K562 (cell line): Measurements from ENCODE around the gene STC2. TPM values are rescaled to one million over a fixed set of nuclear protein-coding genes. Genes with fewer than 3 reads are reported as not detected.

ENCODE experiments used
- BACH1 ChIP-seq: fragments of 200-800 bp; sonication (Bioruptor generic); IDR thresholded peaks from 2 replicates; pipeline ENCODE4 v1.6.1; 2016; ENCODE audit warnings: missing genetic modification characterization, missing compliant biosample characterization
- CBX2 ChIP-seq: fragments of 200-600 bp; sonication (generic); IDR thresholded peaks from one replicate; pipeline ENCODE4 v1.6.1; 2012; ENCODE audit warnings: mild to moderate bottlenecking, low read length, inconsistent platforms; ENCODE audit not compliant: insufficient read depth, poor library complexity, severe bottlenecking
- CHD2 ChIP-seq: IDR thresholded peaks from 2 replicates; pipeline ENCODE4 v1.6.1; 2011; ENCODE audit warnings: low read depth, low read length
- CTBP1 ChIP-seq: fragments of 450-650 bp; IDR thresholded peaks from 2 replicates; pipeline ENCODE4 v1.6.1; 2016; ENCODE audit warnings: borderline replicate concordance
- EZH2 ChIP-seq: IDR thresholded peaks from 2 replicates; pipeline ENCODE4 v1.6.1; 2012; ENCODE audit warnings: low read depth, mild to moderate bottlenecking, inconsistent platforms, low read length, borderline replicate concordance
- GATA2 ChIP-seq: sonication (generic); formaldehyde crosslinking; IDR thresholded peaks from 2 replicates; pipeline ENCODE4 v1.4.0; 2020; ENCODE audit warnings: mild to moderate bottlenecking, missing genetic modification reagents
- GATAD2A ChIP-seq: fragments of 450-650 bp; IDR thresholded peaks from 2 replicates; pipeline ENCODE4 v1.6.1; 2017
- GTF2F1 ChIP-seq: IDR thresholded peaks from 2 replicates; pipeline ENCODE4 v1.6.1; 2011; ENCODE audit warnings: low read depth, low read length, improper control_type of control experiment
- HDAC6 ChIP-seq: IDR thresholded peaks from 2 replicates; pipeline ENCODE4 v1.6.1; 2012; ENCODE audit warnings: low read depth, mild to moderate bottlenecking, control low read depth, inconsistent platforms, low read length, moderate library complexity
- HNRNPK ChIP-seq: fragments of 200-400 bp; formaldehyde crosslinking; IDR thresholded peaks from one replicate; pipeline ENCODE4 v1.6.1; 2018; ENCODE audit warnings: mild to moderate bottlenecking, low read depth, low read length; ENCODE audit not compliant: poor library complexity, severe bottlenecking
- IRF1 ChIP-seq: sonication (generic); formaldehyde crosslinking; IDR thresholded peaks from 2 replicates; pipeline ENCODE4 v1.8.0; 2022; ENCODE audit warnings: missing genetic modification reagents, mild to moderate bottlenecking, borderline replicate concordance
- MEF2D ChIP-seq: conservative IDR thresholded peaks from 2 replicates; pipeline ENCODE4 v1.6.1; 2016; ENCODE audit warnings: low read depth, missing genetic modification characterization, missing compliant biosample characterization
- MTA1 ChIP-seq: fragments of 450-650 bp; IDR thresholded peaks from 2 replicates; pipeline ENCODE4 v1.6.1; 2017; ENCODE audit warnings: borderline replicate concordance
- PURB ChIP-seq: sonication (generic); formaldehyde crosslinking; IDR thresholded peaks from 2 replicates; pipeline ENCODE4 v1.9.0; 2021; ENCODE audit warnings: low read depth, mild to moderate bottlenecking, missing genetic modification reagents
- PYGO2 ChIP-seq: fragments of 450-650 bp; IDR thresholded peaks from 2 replicates; pipeline ENCODE4 v1.6.1; 2016; ENCODE audit warnings: mild to moderate bottlenecking, missing genetic modification characterization, moderate library complexity, missing compliant biosample characterization
- RBFOX2 ChIP-seq: fragments of 200-400 bp; formaldehyde crosslinking; IDR thresholded peaks from 2 replicates; pipeline ENCODE4 v1.6.1; 2017; ENCODE audit warnings: low read depth, mild to moderate bottlenecking, low read length, moderate library complexity
- SRSF1 ChIP-seq: fragments of 200-400 bp; formaldehyde crosslinking; IDR thresholded peaks from 2 replicates; pipeline ENCODE4 v1.6.1; 2017; ENCODE audit warnings: mild to moderate bottlenecking, low read depth, low read length, moderate library complexity
- TCF7L2 ChIP-seq: fragments of 150-350 bp; IDR thresholded peaks from 2 replicates; pipeline ENCODE4 v1.6.1; 2016; ENCODE audit warnings: low read depth, mild to moderate bottlenecking, low read length, moderate library complexity
- TFAM ChIP-seq: fragments of 250-450 bp; sonication (Bioruptor Pico); conservative IDR thresholded peaks from 2 replicates; pipeline ENCODE4 v1.5.0; 2021; ENCODE audit warnings: mild to moderate bottlenecking, moderate library complexity
- TFAP4 ChIP-seq: sonication (generic); formaldehyde crosslinking; IDR thresholded peaks from 2 replicates; pipeline ENCODE4 v1.8.0; 2022; ENCODE audit warnings: missing genetic modification reagents, mild to moderate bottlenecking, moderate library complexity, borderline replicate concordance
- TRIM28 ChIP-seq: fragments of 450-650 bp; IDR thresholded peaks from 2 replicates; pipeline ENCODE4 v1.6.1; 2017
- ZNF41 ChIP-seq: fragments of 250-450 bp; sonication (Bioruptor Pico); conservative IDR thresholded peaks from 2 replicates; pipeline ENCODE4 v1.4.0; 2020; ENCODE audit warnings: mild to moderate bottlenecking
- ZNF507 ChIP-seq: conservative IDR thresholded peaks from 2 replicates; pipeline ENCODE4 v1.6.1; 2017; ENCODE audit warnings: missing genetic modification characterization, missing compliant biosample characterization
- polyA plus RNA-seq, 8 experiments: library from polyadenylated mRNA; depleted of rRNA in 4 of 8; stranded (reverse) in 5 of 8; unstranded in 3 of 8; fragments of >200 nt; fragmentation: Nextera tagmentation in 2 of 8; fragmentation: Illumina TruSeq in 1 of 8; extraction: Ambion mirVana in 2 of 8; extraction: Trizol in 1 of 8; gene quantifications; 2 replicates each; pipeline versions ENCODE4 v1.2.1 to v1.2.3, GENCODE V29; 2011 to 2014; ENCODE audit warnings: inconsistent platforms in 1 of 8, missing spikeins in 1 of 8
- total RNA-seq, 7 experiments: library from RNA; depleted of rRNA in 6 of 7; stranded (reverse); fragments of >200 nt in 6 of 7; fragmentation: Illumina TruSeq in 2 of 7; extraction: Trizol in 2 of 7; gene quantifications; 2 replicates each; pipeline versions ENCODE4 v1.2.1 to v1.2.3, GENCODE V29; 2011 to 2021; ENCODE audit warnings: low replicate concordance in 1 of 7
- TF ChIP-seq, protein P1 (sequence below): fragments of 450-650 bp; IDR thresholded peaks from 2 replicates; pipeline ENCODE4 v1.6.1; 2016; ENCODE audit warnings: antibody characterized with exemption
- TF ChIP-seq, protein P2 (sequence below): fragments of 450-650 bp; IDR thresholded peaks from 2 replicates; pipeline ENCODE4 v1.6.1; 2014; ENCODE audit warnings: low read depth, mild to moderate bottlenecking, moderate library complexity, borderline replicate concordance

Gene STC2
- total and polyA plus RNA-seq, 9 of the 15 experiments (the other 6 are each of a cell fraction or from before 2014, with no cell fraction given): 0.62 to 31.7 (median 7.4) TPM

GRCh38 chr5:173327948-173328843 is at the start of gene STC2 (continued):
- TF ChIP-seq MTA1: peak; percentile 60; the same call in 1 of the 2 replicates
- TF ChIP-seq GTF2F1: no peak
- no peak for TF ChIP-seq PYGO2
- TF ChIP-seq BACH1 (tag): no peak
- TF ChIP-seq TFAM (CRISPR knock-in tag): no peak
- no peak for TF ChIP-seq TCF7L2
- TF ChIP-seq HNRNPK: no peak
- TF ChIP-seq EZH2: no peak
- TF ChIP-seq, protein P1, sequence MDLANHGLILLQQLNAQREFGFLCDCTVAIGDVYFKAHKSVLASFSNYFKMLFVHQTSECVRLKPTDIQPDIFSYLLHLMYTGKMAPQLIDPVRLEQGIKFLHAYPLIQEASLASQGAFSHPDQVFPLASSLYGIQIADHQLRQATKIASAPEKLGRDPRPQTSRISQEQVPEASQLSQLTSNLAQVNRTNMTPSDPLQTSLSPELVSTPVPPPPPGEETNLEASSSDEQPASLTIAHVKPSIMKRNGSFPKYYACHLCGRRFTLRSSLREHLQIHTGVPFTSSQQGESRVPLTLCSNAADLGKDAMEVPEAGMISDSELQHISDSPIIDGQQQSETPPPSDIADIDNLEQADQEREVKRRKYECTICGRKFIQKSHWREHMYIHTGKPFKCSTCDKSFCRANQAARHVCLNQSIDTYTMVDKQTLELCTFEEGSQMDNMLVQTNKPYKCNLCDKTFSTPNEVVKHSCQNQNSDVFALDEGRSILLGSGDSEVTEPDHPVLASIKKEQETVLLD: peak; percentile 37
- peak; percentile 92 for TF ChIP-seq CTBP1
- TF ChIP-seq TRIM28: no peak
- no peak for TF ChIP-seq CHD2
- no peak for TF ChIP-seq SRSF1
- TF ChIP-seq TFAP4 (CRISPR knock-in tag): peak; percentile 84
- TF ChIP-seq CBX2: no peak
- no peak for TF ChIP-seq MEF2D (tag)
- TF ChIP-seq PURB (CRISPR knock-in tag): no peak
- TF ChIP-seq HDAC6: no peak
- TF ChIP-seq RBFOX2: peak; percentile 92
- TF ChIP-seq IRF1: no peak
- TF ChIP-seq GATA2 (CRISPR knock-in tag): no peak
- TF ChIP-seq ZNF41: no peak
- TF ChIP-seq, protein P2, sequence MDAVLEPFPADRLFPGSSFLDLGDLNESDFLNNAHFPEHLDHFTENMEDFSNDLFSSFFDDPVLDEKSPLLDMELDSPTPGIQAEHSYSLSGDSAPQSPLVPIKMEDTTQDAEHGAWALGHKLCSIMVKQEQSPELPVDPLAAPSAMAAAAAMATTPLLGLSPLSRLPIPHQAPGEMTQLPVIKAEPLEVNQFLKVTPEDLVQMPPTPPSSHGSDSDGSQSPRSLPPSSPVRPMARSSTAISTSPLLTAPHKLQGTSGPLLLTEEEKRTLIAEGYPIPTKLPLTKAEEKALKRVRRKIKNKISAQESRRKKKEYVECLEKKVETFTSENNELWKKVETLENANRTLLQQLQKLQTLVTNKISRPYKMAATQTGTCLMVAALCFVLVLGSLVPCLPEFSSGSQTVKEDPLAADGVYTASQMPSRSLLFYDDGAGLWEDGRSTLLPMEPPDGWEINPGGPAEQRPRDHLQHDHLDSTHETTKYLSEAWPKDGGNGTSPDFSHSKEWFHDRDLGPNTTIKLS: peak; percentile 76
- no peak for TF ChIP-seq ZNF507 (tag)
- TF ChIP-seq GATAD2A: peak; percentile 70; the same call in 1 of the 2 replicates
